Measurements from ENCODE around the gene ZNF536.

- TF ChIP-seq CTCF (IDR thresholded peaks at IDR 0.05) (no peak), POLR2A (IDR thresholded peaks at IDR 0.05) (no peak)
These were observed 35.9 kb upstream of the ZNF536 start for GRCh38 chr19:30336290-30336689.

Measured in right lobe of liver (tissue), 4 donors.